ENCODE results near the gene ADAT2. TPM values are rescaled to one million over a fixed set of nuclear protein-coding genes. Genes with fewer than 3 reads are reported as not detected.

The ADAT2 gene
- total and polyA plus RNA-seq, 10 of the 15 experiments (the other 5 are each of a cell fraction or from before 2014, with no cell fraction given) = 7.8 to 38.6 (median 17.3) TPM

DNA sequence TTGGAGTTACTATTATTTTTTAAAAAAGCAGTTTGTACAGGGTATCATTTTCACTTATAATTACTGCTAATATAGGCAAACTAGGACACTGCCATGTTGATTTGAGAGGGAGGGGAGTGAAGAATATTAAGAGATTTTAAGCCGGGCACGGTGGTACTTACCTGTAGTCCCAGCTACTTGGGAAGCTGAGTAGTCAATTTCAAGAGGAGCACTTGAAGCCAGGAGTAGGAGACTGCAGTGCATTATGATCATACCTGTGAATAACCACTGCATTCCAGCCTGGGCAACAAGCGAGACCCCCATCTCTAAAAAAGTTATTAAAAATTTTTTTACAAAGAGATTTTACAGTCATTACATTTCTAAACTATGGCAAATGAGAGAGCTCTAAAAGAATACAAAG, 35.7 kb downstream of the ADAT2 start (continued):
- TF ChIP-seq, protein P1, sequence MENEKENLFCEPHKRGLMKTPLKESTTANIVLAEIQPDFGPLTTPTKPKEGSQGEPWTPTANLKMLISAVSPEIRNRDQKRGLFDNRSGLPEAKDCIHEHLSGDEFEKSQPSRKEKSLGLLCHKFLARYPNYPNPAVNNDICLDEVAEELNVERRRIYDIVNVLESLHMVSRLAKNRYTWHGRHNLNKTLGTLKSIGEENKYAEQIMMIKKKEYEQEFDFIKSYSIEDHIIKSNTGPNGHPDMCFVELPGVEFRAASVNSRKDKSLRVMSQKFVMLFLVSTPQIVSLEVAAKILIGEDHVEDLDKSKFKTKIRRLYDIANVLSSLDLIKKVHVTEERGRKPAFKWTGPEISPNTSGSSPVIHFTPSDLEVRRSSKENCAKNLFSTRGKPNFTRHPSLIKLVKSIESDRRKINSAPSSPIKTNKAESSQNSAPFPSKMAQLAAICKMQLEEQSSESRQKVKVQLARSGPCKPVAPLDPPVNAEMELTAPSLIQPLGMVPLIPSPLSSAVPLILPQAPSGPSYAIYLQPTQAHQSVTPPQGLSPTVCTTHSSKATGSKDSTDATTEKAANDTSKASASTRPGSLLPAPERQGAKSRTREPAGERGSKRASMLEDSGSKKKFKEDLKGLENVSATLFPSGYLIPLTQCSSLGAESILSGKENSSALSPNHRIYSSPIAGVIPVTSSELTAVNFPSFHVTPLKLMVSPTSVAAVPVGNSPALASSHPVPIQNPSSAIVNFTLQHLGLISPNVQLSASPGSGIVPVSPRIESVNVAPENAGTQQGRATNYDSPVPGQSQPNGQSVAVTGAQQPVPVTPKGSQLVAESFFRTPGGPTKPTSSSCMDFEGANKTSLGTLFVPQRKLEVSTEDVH (IDR thresholded peaks at IDR 0.05; ENCODE audit: low read depth, partially characterized antibody) = no peak
- TF ChIP-seq, protein P2, sequence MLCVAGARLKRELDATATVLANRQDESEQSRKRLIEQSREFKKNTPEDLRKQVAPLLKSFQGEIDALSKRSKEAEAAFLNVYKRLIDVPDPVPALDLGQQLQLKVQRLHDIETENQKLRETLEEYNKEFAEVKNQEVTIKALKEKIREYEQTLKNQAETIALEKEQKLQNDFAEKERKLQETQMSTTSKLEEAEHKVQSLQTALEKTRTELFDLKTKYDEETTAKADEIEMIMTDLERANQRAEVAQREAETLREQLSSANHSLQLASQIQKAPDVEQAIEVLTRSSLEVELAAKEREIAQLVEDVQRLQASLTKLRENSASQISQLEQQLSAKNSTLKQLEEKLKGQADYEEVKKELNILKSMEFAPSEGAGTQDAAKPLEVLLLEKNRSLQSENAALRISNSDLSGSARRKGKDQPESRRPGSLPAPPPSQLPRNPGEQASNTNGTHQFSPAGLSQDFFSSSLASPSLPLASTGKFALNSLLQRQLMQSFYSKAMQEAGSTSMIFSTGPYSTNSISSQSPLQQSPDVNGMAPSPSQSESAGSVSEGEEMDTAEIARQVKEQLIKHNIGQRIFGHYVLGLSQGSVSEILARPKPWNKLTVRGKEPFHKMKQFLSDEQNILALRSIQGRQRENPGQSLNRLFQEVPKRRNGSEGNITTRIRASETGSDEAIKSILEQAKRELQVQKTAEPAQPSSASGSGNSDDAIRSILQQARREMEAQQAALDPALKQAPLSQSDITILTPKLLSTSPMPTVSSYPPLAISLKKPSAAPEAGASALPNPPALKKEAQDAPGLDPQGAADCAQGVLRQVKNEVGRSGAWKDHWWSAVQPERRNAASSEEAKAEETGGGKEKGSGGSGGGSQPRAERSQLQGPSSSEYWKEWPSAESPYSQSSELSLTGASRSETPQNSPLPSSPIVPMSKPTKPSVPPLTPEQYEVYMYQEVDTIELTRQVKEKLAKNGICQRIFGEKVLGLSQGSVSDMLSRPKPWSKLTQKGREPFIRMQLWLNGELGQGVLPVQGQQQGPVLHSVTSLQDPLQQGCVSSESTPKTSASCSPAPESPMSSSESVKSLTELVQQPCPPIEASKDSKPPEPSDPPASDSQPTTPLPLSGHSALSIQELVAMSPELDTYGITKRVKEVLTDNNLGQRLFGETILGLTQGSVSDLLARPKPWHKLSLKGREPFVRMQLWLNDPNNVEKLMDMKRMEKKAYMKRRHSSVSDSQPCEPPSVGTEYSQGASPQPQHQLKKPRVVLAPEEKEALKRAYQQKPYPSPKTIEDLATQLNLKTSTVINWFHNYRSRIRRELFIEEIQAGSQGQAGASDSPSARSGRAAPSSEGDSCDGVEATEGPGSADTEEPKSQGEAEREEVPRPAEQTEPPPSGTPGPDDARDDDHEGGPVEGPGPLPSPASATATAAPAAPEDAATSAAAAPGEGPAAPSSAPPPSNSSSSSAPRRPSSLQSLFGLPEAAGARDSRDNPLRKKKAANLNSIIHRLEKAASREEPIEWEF (IDR thresholded peaks at IDR 0.05; ENCODE audit: insufficient replicate concordance, low read depth, low read length) = no peak
- TF ChIP-seq FOS (IDR thresholded peaks at IDR 0.05; ENCODE audit: borderline replicate concordance, extremely low read depth, insufficient read length) (no peak), MTA2 (IDR thresholded peaks at IDR 0.05; ENCODE audit: low read depth) (no peak), SUPT20H (IDR thresholded peaks at IDR 0.05; ENCODE audit: borderline replicate concordance, control insufficient read depth, low read depth, low read length) (no peak), POLR2AphosphoS5 (IDR thresholded peaks at IDR 0.05; ENCODE audit: low read length) (no peak), BACH1 (IDR thresholded peaks at IDR 0.05; ENCODE audit: borderline replicate concordance) (no peak), EED (IDR thresholded peaks at IDR 0.05; ENCODE audit: low read depth) (no peak), ZNF274 (IDR thresholded peaks at IDR 0.05; ENCODE audit: insufficient read depth, insufficient read length) (no peak), RCOR1 (conservative IDR thresholded peaks at IDR 0.05; ENCODE audit: low read depth, low read length) (no peak), SIN3A (IDR thresholded peaks at IDR 0.05; ENCODE audit: low read depth, low read length) (no peak), PAX8 (IDR thresholded peaks at IDR 0.05) (no peak)
- TF ChIP-seq, protein P3, sequence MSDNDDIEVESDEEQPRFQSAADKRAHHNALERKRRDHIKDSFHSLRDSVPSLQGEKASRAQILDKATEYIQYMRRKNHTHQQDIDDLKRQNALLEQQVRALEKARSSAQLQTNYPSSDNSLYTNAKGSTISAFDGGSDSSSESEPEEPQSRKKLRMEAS (IDR thresholded peaks at IDR 0.05; ENCODE audit: low read depth, low read length) = no peak

Data from GM12878 (cell line).